HFFc6 (cell line): ENCODE measurements around the gene MIER2. TPM values are rescaled to one million over a fixed set of nuclear protein-coding genes. Genes with fewer than 3 reads are reported as not detected.

ENCODE experiments used
- DNase-seq: peaks from one replicate; pipeline ENCODE4 v3.0.0-alpha.2; 2018
- H3K27ac Mint-ChIP-seq: 2 replicates; pipeline ENCODE4 v1.8.0; 2020; ENCODE audit warnings: mild to moderate bottlenecking, mixed read lengths
- H3K27me3 Mint-ChIP-seq: 2 replicates; pipeline ENCODE4 v1.8.0; 2021; ENCODE audit warnings: mild to moderate bottlenecking, moderate library complexity, mixed read lengths; ENCODE audit not compliant: insufficient read depth
- H3K36me3 Mint-ChIP-seq: 2 replicates; pipeline ENCODE4 v1.8.0; 2021; ENCODE audit warnings: low read depth, mixed read lengths
- H3K4me1 Mint-ChIP-seq: 2 replicates; pipeline ENCODE4 v1.8.0; 2020; ENCODE audit warnings: low read depth, mixed read lengths
- H3K4me3 Mint-ChIP-seq: 2 replicates; pipeline ENCODE4 v1.8.0; 2020; ENCODE audit warnings: mild to moderate bottlenecking, moderate library complexity, mixed read lengths
- H3K9me3 Mint-ChIP-seq: 2 replicates; pipeline ENCODE4 v1.8.0; 2020; ENCODE audit warnings: mild to moderate bottlenecking, mixed read lengths
- total RNA-seq, 6 experiments: library from RNA; stranded (reverse); fragmentation: NEBNext Ultra II Directional; extraction: Animal tissue kit (Norgen Biotek cat#: 25700); gene quantifications; 2 replicates in 1 of 6; 3 replicates in 5 of 6; pipeline ENCODE4 v1.2.3, GENCODE V29; 2021
- TF ChIP-seq, protein P1 (sequence below): fragments of 200-600 bp; sonication (generic); IDR thresholded peaks from 2 replicates; pipeline ENCODE4 v1.5.0; 2021; ENCODE audit warnings: antibody characterized with exemption, mild to moderate bottlenecking

MIER2 gene
- total RNA-seq, 6 experiments from 2014 or later, result 31.7 to 42.2 (median 33.4) TPM

DNA sequence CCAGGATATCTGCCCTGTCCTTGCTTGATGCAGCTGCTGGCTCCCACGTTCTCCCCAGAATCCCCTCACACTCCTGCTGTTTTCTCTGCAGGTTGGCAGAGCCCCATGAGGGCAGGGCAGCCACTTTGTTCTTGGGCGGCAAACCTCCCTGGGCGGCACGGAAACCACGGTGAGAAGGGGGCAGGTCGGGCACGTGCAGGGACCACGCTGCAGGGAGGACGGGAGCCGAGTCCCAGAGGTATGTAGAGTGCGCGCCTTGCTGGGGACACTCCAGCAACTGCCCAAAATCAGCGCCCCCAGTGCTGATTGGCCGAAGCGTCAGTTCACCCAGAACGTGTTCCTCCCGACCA is 30.3 kb upstream of the MIER2 start:
- H3K9me3 Mint-ChIP-seq, result no peaks in the 10 kb centered on the region

GRCh38 chr19:374183-374885 is 29.7 kb upstream of the MIER2 start:
- H3K9me3 Mint-ChIP-seq, result no peaks in the 10 kb centered on the region
- H3K4me1 Mint-ChIP-seq, result peaks cover 9% of the 10 kb centered on the region
- TF ChIP-seq, protein P1, sequence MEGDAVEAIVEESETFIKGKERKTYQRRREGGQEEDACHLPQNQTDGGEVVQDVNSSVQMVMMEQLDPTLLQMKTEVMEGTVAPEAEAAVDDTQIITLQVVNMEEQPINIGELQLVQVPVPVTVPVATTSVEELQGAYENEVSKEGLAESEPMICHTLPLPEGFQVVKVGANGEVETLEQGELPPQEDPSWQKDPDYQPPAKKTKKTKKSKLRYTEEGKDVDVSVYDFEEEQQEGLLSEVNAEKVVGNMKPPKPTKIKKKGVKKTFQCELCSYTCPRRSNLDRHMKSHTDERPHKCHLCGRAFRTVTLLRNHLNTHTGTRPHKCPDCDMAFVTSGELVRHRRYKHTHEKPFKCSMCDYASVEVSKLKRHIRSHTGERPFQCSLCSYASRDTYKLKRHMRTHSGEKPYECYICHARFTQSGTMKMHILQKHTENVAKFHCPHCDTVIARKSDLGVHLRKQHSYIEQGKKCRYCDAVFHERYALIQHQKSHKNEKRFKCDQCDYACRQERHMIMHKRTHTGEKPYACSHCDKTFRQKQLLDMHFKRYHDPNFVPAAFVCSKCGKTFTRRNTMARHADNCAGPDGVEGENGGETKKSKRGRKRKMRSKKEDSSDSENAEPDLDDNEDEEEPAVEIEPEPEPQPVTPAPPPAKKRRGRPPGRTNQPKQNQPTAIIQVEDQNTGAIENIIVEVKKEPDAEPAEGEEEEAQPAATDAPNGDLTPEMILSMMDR, result no peak
- DNase-seq, result no peak
- no peaks in the 10 kb centered on the region for H3K36me3 Mint-ChIP-seq
- H3K27me3 Mint-ChIP-seq, result peaks cover 35% of the 10 kb centered on the region
- H3K27ac Mint-ChIP-seq, result no peak overlapping the region
- H3K4me3 Mint-ChIP-seq, result no peak overlapping the region

More for the DNA sequence above, 30.3 kb upstream of the MIER2 start:
- H3K4me3 Mint-ChIP-seq, result no peak overlapping the region
- peaks cover 31% of the 10 kb centered on the region for H3K27me3 Mint-ChIP-seq
- no peaks in the 10 kb centered on the region for H3K36me3 Mint-ChIP-seq
- no peak for DNase-seq
- peaks cover 9% of the 10 kb centered on the region for H3K4me1 Mint-ChIP-seq
- H3K27ac Mint-ChIP-seq, result no peak overlapping the region
- TF ChIP-seq, protein P1, result no peak

GRCh38 chr19:373391-374182 is 29.0 kb upstream of the MIER2 start:
- Mint-ChIP-seq H3K27me3 (peaks cover 43% of the 10 kb centered on the region), H3K4me3 (no peak overlapping the region), H3K36me3 (no peaks in the 10 kb centered on the region), H3K27ac (no peak overlapping the region), H3K4me1 (peaks cover 9% of the 10 kb centered on the region), H3K9me3 (no peaks in the 10 kb centered on the region)
- TF ChIP-seq, protein P1, result no peak
- no peak for DNase-seq

DNA sequence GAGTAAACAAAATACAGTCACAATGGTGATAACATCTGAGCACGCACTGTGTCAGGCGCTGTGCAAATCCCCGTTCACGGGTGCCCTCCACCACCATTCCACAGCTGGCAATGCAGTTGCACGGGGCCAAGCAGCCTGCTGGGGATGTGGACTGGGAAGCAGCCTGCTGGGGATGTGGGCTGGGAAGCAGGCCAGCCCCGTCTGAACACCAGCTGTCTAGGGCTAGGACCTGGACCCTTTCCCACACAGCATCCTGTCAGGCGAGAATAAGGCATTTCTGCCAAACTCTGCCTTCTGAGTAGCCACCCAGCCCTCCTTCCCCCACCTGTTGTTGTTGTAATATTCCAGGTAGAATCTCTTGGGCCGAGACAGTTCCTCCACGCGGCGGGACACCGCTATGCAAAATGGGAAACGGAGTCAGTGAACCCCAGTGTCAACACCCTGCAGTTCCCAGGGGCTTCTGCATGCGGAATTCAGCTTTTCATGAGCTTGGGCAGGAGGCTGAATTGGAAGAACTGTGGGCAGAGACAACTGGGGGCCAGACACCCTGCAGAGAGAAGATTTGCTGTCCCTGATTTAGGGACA is 27.8 kb upstream of the MIER2 start:
- H3K4me3 Mint-ChIP-seq, result no peak overlapping the region
- TF ChIP-seq, protein P1, result no peak
- H3K27me3 Mint-ChIP-seq, result peaks cover 49% of the 10 kb centered on the region
- H3K4me1 Mint-ChIP-seq, result peaks cover 9% of the 10 kb centered on the region
- H3K9me3 Mint-ChIP-seq, result no peaks in the 10 kb centered on the region
- no peaks in the 10 kb centered on the region for H3K36me3 Mint-ChIP-seq
- DNase-seq, result no peak
- H3K27ac Mint-ChIP-seq, result no peak overlapping the region

DNA sequence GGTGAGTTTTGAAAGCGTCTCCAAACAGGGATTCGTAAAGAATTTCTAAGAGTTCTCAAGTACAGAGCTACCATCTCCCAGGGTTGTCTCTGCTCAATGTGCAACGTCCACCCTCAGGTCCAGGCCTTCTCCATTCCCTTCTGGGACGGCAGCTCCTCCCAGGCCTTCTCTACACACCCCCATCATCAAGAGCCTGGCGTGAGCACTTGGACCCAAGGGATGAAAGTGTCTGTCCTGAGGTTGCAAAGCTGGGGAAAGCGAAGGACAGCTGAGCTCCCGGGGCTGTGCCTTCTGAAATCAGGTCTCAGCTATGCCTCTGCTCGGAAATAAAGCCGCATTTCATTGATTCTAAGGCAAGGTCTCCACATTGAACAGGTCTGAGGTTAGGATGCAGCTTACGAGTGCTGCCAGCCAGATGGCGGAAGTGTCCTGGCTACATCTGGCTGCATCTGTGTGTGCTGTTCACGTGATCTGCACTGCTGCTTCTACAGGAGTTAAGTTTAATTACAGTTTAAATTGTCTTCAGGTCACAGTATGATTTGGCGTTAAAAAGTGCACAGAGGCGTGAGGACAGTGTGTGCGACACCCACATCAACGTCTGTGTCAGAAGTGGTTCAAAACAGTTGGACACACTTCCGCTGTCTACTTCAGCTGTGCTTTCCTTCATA is 27.0 kb upstream of the MIER2 start:
- Mint-ChIP-seq H3K4me3 (no peak overlapping the region), H3K9me3 (no peaks in the 10 kb centered on the region), H3K4me1 (peaks cover 9% of the 10 kb centered on the region), H3K27me3 (peaks cover 53% of the 10 kb centered on the region), H3K27ac (no peak overlapping the region), H3K36me3 (no peaks in the 10 kb centered on the region)
- TF ChIP-seq, protein P1, result no peak
- DNase-seq, result no peak
